Measurements from ENCODE around the gene PAPPA.

The PAPPA gene

DNA sequence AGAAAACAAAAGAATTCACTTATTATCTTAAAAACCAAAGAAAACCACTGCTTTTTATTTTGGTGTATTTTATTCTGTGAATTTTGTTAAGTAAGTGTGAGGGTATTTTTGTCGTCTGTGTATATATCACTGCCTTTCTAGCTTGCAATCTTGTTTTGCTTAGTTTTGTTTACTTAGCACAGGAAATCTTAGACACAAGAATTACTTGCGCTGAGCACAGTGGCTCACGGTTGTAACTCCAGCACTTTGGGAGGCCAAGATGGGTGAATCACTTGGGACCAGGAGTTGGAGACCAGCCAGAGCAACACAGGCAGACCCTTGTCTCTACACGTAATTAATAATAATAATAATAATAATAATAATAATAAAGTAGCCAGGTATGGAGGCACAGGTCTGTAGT is 230.3 kb downstream of the PAPPA start:
- TF ChIP-seq, protein P1, sequence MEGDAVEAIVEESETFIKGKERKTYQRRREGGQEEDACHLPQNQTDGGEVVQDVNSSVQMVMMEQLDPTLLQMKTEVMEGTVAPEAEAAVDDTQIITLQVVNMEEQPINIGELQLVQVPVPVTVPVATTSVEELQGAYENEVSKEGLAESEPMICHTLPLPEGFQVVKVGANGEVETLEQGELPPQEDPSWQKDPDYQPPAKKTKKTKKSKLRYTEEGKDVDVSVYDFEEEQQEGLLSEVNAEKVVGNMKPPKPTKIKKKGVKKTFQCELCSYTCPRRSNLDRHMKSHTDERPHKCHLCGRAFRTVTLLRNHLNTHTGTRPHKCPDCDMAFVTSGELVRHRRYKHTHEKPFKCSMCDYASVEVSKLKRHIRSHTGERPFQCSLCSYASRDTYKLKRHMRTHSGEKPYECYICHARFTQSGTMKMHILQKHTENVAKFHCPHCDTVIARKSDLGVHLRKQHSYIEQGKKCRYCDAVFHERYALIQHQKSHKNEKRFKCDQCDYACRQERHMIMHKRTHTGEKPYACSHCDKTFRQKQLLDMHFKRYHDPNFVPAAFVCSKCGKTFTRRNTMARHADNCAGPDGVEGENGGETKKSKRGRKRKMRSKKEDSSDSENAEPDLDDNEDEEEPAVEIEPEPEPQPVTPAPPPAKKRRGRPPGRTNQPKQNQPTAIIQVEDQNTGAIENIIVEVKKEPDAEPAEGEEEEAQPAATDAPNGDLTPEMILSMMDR (IDR thresholded peaks at IDR 0.05; ENCODE audit: low read depth, low read length, missing control alignments), result no peak
- no peak for DNase-seq (ENCODE audit: extremely low read depth, low read depth)
- no peak overlapping the region for H3K4me3 ChIP-seq (replicated peaks; ENCODE audit: low read depth, low read length)

DNA sequence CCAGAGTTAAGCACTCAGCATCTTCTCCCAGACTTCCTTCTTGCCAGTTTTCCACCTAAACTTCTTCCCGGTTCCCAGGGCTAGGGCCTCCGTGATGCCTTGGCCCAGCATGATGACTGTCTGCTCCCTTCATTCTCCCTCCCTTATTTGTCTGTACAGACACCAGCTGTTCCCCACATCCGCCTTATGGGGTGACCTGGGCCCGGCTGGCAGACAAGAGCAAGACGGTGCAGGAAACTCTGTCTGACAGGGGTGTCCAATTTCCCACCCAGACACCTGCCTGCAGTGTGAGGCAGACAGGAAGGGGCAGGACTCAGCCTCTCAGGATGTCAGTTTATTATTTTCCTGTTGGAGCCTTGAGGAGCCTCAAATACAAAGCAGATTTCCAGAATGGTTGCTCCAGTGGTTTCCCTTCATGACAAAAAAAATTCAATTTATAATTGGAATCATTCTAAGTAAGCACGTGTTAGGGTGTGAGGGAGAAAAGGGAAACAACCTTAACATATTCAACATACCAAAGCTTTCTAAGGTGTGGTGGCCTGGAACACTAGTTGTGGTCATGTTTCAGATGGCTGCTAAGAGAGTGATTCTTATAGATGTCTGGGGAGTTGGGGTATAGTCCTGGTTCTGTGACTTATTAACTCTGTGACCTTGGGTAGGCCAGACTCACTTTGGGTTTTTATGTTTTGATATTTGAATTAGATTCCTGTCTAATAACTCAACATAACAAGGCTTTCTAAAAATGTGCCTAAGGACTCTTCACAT is 234.5 kb downstream of the PAPPA start:
- TF ChIP-seq, protein P1 (IDR thresholded peaks at IDR 0.05; ENCODE audit: low read depth, low read length, missing control alignments), result no peak
- no peak overlapping the region for H3K4me3 ChIP-seq (replicated peaks; ENCODE audit: low read depth, low read length)
- DNase-seq (ENCODE audit: extremely low read depth, low read depth), result no peak

DNA sequence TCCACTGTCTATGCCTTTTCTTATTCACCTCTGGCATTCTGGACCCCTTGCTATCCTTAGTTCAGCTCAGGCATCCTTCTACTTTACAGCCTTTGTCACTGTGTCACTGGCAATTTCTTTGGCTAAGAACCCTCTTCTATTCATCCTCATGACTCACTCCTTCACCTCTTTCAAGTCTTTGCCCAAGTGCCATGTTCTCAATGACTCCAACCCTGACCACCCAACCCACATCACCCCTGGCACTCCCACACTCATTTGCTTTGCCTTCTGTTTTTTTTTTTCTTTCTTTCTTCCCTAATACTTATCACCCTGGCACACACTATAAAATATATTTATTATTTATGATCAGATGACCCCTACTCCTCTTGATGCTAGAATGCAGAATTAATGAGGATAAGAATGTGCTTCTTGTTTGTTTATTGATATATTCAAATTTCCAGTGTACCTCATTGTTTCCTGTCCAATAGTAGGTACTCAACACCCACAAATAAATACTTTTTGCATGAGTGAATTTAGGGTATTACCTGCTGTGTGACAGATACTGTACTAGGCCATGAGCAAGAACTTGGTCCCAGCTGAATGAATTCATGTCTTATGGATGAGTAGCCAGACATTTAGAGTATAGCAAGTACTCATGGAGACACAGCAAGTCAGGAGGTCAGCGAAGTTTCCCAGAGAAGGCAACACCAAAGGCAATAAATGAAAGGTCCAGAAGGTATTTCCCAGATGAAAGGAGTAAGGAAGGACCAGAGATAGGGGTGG is 236.1 kb downstream of the PAPPA start:
- TF ChIP-seq, protein P1 (IDR thresholded peaks at IDR 0.05; ENCODE audit: low read depth, low read length, missing control alignments), result no peak
- H3K4me3 ChIP-seq (replicated peaks; ENCODE audit: low read depth, low read length), result no peak overlapping the region
- no peak for DNase-seq (ENCODE audit: extremely low read depth, low read depth)

DNA sequence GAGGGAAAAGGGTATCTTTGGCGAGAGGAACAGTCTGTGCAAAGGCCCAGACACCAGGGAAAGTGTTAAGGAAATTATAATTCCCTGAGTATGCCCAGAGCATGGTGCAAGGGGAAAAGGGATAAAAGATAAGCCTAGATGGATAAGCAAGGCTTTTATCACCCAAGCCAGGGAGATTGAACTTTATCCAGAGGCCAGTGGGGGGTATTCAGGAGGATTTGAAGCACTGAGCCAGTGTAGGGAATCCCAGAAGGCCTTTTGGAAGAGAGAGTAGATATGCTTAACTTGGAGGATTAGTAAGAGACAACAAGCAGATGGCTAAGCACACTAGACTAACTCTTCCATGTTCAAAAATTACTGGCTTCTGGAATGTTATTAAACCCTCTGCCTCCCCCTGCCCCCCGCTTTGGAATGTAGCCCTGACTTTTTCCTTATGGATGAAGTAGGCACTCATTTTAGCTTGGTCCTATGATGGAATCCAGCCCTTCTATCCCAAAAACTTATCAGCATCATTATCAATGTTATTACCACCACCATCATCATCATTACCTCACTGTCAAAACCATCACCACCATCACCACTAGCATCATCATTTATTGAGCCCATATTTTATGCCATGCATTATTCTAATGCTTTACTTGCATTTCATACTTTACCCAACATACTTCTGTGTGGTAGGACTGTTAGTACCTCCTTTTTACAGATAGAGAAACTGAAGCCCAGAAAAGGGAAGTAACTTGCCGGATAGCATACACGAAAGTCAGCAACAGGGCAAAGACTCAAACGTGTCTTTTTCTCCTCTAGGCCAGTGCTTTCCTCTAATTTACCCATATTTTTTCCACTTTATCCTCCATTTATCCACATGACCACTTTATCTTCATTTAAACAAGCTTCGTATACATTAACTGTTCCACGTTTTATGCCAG is 237.0 kb downstream of the PAPPA start:
- TF ChIP-seq, protein P1 (IDR thresholded peaks at IDR 0.05; ENCODE audit: low read depth, low read length, missing control alignments), result no peak
- H3K4me3 ChIP-seq (replicated peaks; ENCODE audit: low read depth, low read length), result no peak overlapping the region
- no peak for DNase-seq (ENCODE audit: extremely low read depth, low read depth)

DNA sequence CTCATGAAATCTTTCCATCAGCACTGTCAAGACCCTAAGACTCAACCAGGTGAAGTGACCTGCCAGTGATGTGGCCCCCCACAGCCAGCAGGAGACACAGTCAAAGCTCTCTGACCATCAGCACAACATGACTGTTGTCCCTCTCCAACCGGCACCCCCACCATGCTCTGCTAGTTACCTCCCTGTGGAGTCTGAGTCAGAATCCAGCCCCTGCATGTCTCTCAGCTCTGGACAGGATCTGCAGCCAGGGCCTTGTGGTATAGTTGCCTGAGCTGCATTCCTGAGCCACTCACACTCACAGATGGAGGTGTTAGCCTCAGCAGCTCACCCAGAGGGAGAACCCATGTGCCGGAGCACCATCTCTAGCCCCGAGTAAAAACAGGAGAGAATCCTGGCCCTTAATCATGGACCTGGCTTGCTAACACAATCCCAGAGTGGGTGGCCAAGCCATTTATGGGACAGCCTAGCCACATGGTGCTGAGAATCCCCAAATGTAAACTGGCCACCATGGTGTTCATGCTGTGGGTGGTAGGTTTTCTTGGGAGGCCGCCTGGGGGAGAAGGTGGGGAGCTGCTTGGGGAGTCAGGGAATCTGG is 237.8 kb downstream of the PAPPA start:
- no peak overlapping the region for H3K4me3 ChIP-seq (replicated peaks; ENCODE audit: low read depth, low read length)
- DNase-seq (ENCODE audit: extremely low read depth, low read depth), result no peak
- TF ChIP-seq, protein P1 (IDR thresholded peaks at IDR 0.05; ENCODE audit: low read depth, low read length, missing control alignments), result no peak

DNA sequence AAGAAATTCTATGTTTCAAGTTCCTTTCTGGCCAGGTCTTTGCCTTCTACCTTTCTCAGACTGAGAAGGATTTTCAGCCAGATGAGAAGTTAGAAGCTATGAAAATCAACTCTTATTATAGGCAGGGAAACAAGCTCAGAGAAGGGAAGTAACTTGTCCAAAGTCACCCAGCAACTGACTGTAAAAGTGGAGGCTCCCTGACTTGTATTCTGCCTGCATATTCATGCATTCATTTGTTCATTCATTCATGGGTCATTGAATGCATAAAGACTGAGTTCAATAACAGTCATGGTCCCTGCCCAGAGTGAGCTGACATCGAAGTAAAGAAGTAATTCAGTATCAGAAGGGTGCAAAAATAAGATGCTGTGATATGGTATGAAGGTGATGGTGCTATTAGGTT is 239.6 kb downstream of the PAPPA start:
- no peak for DNase-seq (ENCODE audit: extremely low read depth, low read depth)
- TF ChIP-seq, protein P1 (IDR thresholded peaks at IDR 0.05; ENCODE audit: low read depth, low read length, missing control alignments), result no peak

More for the DNA sequence above, 239.6 kb downstream of the PAPPA start:
- H3K4me3 ChIP-seq (replicated peaks; ENCODE audit: low read depth, low read length), result no peak overlapping the region
